ENCODE measurements around the gene SH3PXD2B.

- TF ChIP-seq CTCF (IDR thresholded peaks at IDR 0.05) (no peak), POLR2A (IDR thresholded peaks at IDR 0.05) (no peak)
These were observed 84.1 kb downstream of the SH3PXD2B start for GRCh38 chr5:172370237-172370640.
